ENCODE data around the gene SDCCAG8.
A peak's percentile ranks its signal among the peaks of the same experiment; 100 is the strongest.

Gene SDCCAG8

GRCh38 chr1:243341074-243341473 is 85.2 kb downstream of the SDCCAG8 start:
- no peak for DNase-seq

GRCh38 chr1:243343970-243344937 is 88.4 kb downstream of the SDCCAG8 start:
- DNase-seq, result peak; percentile 51

- no peak for DNase-seq
Measured at GRCh38 chr1:243345205-243345604, 89.4 kb downstream of the SDCCAG8 start.

GRCh38 chr1:243346016-243346415 is 90.2 kb downstream of the SDCCAG8 start:
- DNase-seq, result no peak

GRCh38 chr1:243346468-243346867 is 90.6 kb downstream of the SDCCAG8 start:
- peak; percentile 16 for DNase-seq

GRCh38 chr1:243348331-243348730 is 92.5 kb downstream of the SDCCAG8 start:
- DNase-seq, result no peak

GRCh38 chr1:243349128-243349527 is 93.3 kb downstream of the SDCCAG8 start:
- DNase-seq, result no peak

- no peak for DNase-seq
Measured at GRCh38 chr1:243351337-243351736, 95.5 kb downstream of the SDCCAG8 start.

- DNase-seq, result no peak
Measured at GRCh38 chr1:243354511-243355153, 98.8 kb downstream of the SDCCAG8 start.

- DNase-seq, result no peak
Measured at GRCh38 chr1:243363832-243364231, 108.0 kb downstream of the SDCCAG8 start.

GRCh38 chr1:243364330-243364729 is 108.5 kb downstream of the SDCCAG8 start:
- no peak for DNase-seq

GRCh38 chr1:243364866-243365265 is 109.0 kb downstream of the SDCCAG8 start:
- no peak for DNase-seq

GRCh38 chr1:243367314-243367713 is 111.5 kb downstream of the SDCCAG8 start:
- no peak for DNase-seq

GRCh38 chr1:243374412-243374811 is 118.6 kb downstream of the SDCCAG8 start:
- DNase-seq, result no peak

- no peak for DNase-seq
Measured at GRCh38 chr1:243375596-243375995, 119.8 kb downstream of the SDCCAG8 start.

- DNase-seq, result no peak
Measured at GRCh38 chr1:243378669-243379068, 122.8 kb downstream of the SDCCAG8 start.

- no peak for DNase-seq
Measured at GRCh38 chr1:243379208-243379607, 123.4 kb downstream of the SDCCAG8 start.

- DNase-seq, result no peak
Measured at GRCh38 chr1:243379706-243380105, 123.9 kb downstream of the SDCCAG8 start.

- no peak for DNase-seq
Measured at GRCh38 chr1:243388276-243388675, 132.4 kb downstream of the SDCCAG8 start.

GRCh38 chr1:243390162-243390791 is 134.4 kb downstream of the SDCCAG8 start:
- no peak for DNase-seq

GRCh38 chr1:243391355-243391754 is 135.5 kb downstream of the SDCCAG8 start:
- DNase-seq, result no peak

GRCh38 chr1:243393096-243393495 is 137.3 kb downstream of the SDCCAG8 start:
- DNase-seq, result no peak

- DNase-seq, result no peak
Measured at GRCh38 chr1:243394066-243394465, 138.2 kb downstream of the SDCCAG8 start.
